AG20443 (cell line): ENCODE data around the gene CCDC178.

Source experiments
- DNase-seq: peaks from one replicate; pipeline ENCODE4 v3.0.0; 2012; ENCODE audit warnings: low spot score, mixed read lengths

CCDC178 gene

GRCh38 chr18:33123862-33124518 lies 316.5 kb downstream of the CCDC178 start:
- no peak for DNase-seq

GRCh38 chr18:33116376-33116775 lies 324.1 kb downstream of the CCDC178 start:
- no peak for DNase-seq

GRCh38 chr18:33115917-33116316 lies 324.6 kb downstream of the CCDC178 start:
- no peak for DNase-seq

- no peak for DNase-seq
Observed at GRCh38 chr18:33115476-33115875, 325.0 kb downstream of the CCDC178 start.

GRCh38 chr18:33114749-33115148 lies 325.8 kb downstream of the CCDC178 start:
- no peak for DNase-seq

GRCh38 chr18:33113416-33113815 lies 327.1 kb downstream of the CCDC178 start:
- no peak for DNase-seq

- DNase-seq = no peak
Observed at GRCh38 chr18:33107511-33107910, 333.0 kb downstream of the CCDC178 start.

- DNase-seq = no peak
Observed at GRCh38 chr18:33101316-33101715, 339.2 kb downstream of the CCDC178 start.

GRCh38 chr18:33099626-33100025 lies 340.9 kb downstream of the CCDC178 start:
- no peak for DNase-seq

GRCh38 chr18:33097126-33097525 lies 343.4 kb downstream of the CCDC178 start:
- DNase-seq = no peak

GRCh38 chr18:33090461-33090860 lies 350.1 kb downstream of the CCDC178 start:
- DNase-seq = no peak

GRCh38 chr18:33076601-33077000 lies 363.9 kb downstream of the CCDC178 start:
- DNase-seq = no peak

GRCh38 chr18:33074125-33074524 lies 366.4 kb downstream of the CCDC178 start:
- no peak for DNase-seq

GRCh38 chr18:33062834-33063364 lies 377.6 kb downstream of the CCDC178 start:
- peak; percentile 2 for DNase-seq

GRCh38 chr18:33052886-33053285 lies 387.6 kb downstream of the CCDC178 start:
- no peak for DNase-seq

GRCh38 chr18:33051407-33051806 lies 389.1 kb downstream of the CCDC178 start:
- no peak for DNase-seq

- DNase-seq = no peak
Observed at GRCh38 chr18:33040213-33040612, 400.3 kb downstream of the CCDC178 start.

GRCh38 chr18:33034945-33035344 lies 405.6 kb downstream of the CCDC178 start:
- no peak for DNase-seq

- no peak for DNase-seq
Observed at GRCh38 chr18:33034212-33034611, 406.3 kb downstream of the CCDC178 start.

- no peak for DNase-seq
Observed at GRCh38 chr18:33022370-33022769, 418.2 kb downstream of the CCDC178 start.

- no peak for DNase-seq
Observed at GRCh38 chr18:33020877-33021276, 419.6 kb downstream of the CCDC178 start.

- no peak for DNase-seq
Observed at GRCh38 chr18:33014060-33014796, 426.3 kb downstream of the CCDC178 start.

GRCh38 chr18:33010149-33010548 lies 430.4 kb downstream of the CCDC178 start:
- DNase-seq = no peak
